Measurements from ENCODE around the gene ADAMTS6.

- no peak for TF ChIP-seq POLR2A (IDR thresholded peaks at IDR 0.05; ENCODE audit: low read depth, low read length)
- TF ChIP-seq POLR2AphosphoS5 (IDR thresholded peaks at IDR 0.05; ENCODE audit: low read depth, low read length) = no peak
Measured at GRCh38 chr5:65299861-65300260, 181.9 kb downstream of the ADAMTS6 start.

All from GM12892 (cell line).